HUDEP-2 (cell line): ENCODE measurements around the gene CD163.
"Not testable (repeated sequence)": the region's sequence is repeated elsewhere in the genome, so short reads cannot be mapped to it uniquely, and the experiment has no call there.

Experiments
- DNase-seq, 76 experiments: peaks; one replicate each; lab custom pipeline; 2025; ENCODE audit not compliant: unreplicated experiment in 76 of 76; lab: John Stamatoyannopoulos, UW

The CD163 gene

GRCh38 chr12:7503686-7504415 lies at the start of gene CD163:
Gene CD163 (minus strand): TSS chr12:7503777. CDS start chr12:7503690, 87 bp downstream.
- no peak for DNase-seq

DNA sequence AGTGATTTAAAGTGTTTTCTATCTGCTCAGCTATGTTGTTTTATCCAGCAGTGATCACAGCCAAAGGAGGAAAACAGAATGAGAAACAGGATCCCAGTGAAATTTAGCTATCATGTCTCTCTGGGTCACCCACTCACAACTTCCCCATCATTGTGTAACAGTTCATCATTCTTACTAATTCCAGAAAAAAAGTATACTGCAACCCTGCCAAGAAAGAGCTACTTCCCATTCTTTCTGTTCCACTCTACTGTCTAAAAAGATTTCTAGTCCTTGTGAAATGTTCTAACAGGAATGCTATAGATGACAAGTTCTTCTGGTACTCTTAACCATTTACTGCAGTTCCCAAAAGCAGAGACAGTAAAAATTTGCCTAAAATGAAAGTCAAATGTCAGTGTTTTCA lies 39.2 kb upstream of the CD163 start:
- no peak for DNase-seq

DNA sequence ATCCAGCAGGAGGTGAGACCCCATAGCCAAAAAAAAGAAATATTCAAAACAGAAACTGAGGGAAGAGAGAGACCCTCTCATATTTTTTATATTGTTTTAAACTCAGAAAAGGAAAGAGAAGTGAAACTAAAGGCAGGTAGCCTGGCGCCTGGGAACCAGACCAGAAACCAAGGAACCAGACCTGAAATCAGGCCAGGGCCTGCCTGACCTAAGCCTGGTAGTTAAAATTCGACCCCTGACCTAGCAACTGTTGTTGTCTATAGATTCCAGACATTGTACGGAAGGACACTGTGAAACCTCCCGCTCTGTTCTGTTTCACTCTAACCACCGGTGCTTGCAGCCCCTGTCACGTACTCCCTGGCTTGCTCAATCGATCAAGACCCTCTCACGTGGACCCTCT lies 38.5 kb upstream of the CD163 start:
- no peak for DNase-seq

- no peak for DNase-seq
Observed at GRCh38 chr12:7514416-7514815, 10.8 kb upstream of the CD163 start.

GRCh38 chr12:7512553-7512952 lies 9.0 kb upstream of the CD163 start:
- DNase-seq, result no peak

- DNase-seq, result not testable (repeated sequence)
Observed at GRCh38 chr12:7509793-7510470, 6.4 kb upstream of the CD163 start.

DNA sequence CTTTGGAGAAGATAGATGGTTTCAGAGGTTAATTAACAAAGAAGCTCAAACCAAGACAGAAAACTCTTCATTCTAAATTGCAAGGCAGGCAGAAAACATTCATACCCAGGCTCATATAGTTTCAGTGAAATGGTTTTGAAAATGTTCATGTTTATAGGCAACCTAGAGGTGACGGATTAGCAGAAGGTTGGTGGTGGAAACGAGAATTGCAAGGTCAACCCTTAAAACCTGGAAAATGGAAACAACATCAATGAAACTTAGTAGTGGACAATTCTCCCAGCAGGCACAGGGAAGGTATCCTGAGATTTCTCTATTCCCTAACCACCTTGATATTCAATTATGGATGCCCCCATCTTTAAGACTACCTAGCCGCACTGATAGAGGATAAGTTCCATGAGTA lies 965 bp downstream of the CD163 start:
- no peak for DNase-seq

DNA sequence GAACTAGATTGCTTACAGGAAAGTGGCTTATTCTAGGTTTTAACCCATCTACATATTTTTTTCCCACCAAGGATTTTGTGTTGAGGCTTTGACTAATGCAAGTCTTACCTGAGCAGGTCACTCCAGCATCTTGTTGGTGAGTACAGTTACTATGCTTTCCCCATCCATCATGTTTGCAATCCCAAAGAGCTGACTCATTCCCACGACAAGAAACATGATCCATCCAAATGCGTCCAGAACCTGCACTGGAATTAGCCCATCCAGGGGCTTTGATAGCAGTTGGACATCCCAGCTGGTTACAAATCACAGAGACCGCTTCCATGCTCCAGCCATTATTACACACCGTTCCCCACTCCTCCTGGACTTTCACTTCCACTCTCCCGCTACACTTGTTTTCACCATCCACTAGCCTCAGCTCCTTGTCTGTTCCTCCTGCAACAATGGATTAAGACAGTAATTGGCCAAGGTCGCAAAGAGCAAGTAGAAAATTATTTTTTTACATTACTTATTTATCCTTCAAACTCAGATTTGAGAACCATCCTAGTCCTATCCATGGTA lies 2.5 kb downstream of the CD163 start:
- no peak for DNase-seq

GRCh38 chr12:7499636-7500035 lies 3.9 kb downstream of the CD163 start:
- no peak for DNase-seq

DNA sequence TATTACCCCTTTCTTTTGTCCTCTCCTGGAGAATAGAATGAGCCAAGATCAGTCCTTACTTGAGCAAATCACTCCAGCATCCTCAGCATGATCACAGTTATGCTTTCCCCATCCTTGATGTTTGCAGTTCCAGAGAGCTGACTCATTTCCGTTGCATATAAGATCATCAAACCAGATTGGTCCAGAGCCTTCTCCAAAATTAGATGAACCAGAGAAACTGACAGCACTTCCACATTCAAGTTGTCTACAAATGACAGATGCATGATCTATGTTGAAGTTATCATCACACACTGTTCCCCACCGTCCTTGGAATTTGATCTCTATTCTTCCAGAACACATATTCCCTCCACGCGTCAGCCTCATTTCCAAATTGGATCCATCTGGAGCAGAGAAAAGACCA lies 4.8 kb downstream of the CD163 start:
- no peak for DNase-seq

- DNase-seq, result no peak
Observed at GRCh38 chr12:7497661-7498060, 5.9 kb downstream of the CD163 start.

DNA sequence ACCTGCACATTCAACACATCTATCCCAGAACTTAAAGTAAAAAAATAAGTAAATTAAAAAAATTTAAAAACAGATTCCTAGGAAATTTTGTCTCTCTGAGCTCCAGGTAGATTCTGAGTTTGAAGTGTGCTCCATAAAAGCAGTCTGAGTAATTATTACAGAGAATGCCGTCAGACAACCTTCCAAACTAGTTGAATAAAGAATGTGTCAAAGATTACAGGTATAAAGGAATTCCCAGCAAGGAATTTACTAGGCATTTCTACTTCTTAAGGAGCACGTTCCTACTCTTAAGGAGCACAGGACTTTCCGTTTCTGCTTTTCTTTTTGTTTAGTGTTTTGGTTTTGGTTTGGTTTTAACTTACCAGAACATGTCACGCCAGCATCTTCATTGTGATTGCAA lies 7.1 kb downstream of the CD163 start:
- DNase-seq, result no peak

DNA sequence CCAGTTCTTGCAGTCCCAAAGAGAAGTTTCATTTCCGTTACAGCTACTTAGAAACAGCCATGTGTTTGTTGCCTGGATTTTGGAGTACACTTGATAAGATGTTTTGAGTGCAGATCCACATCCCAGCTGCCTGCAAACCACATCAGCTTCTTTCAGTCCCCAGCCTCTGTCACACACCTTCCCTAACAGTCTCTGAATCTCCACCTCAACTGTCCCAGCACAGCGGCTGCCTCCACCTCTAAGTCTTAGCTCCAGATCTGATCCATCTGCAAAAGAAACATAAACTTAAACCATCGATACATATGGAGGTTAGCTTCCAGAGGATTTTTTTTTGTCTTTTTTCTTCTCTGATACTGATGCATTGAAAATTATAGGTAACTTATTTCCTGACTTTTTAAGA lies 8.4 kb downstream of the CD163 start:
- DNase-seq, result no peak

GRCh38 chr12:7493006-7493405 lies 10.6 kb downstream of the CD163 start:
- DNase-seq, result no peak

- DNase-seq, result no peak
Observed at GRCh38 chr12:7486512-7486911, 17.1 kb downstream of the CD163 start.

DNA sequence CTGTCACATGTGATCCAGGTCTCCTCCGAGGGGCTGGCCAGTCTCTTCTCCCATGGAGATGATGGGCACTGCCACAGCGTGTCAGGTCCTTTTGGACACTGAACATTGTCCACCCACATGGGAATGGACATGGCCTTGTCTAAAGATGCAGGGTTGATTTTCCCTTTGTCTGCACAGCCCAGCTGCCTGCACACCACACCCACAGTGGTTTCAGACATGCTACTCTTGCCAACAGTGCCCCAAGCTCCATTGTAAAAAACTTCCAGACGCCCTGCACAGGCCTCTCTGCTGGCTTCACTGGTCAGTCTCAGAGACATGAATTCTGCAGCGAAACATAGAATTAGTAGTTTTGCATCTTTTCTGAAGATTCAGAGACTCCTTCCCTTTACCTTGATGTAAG lies 18.5 kb downstream of the CD163 start:
- DNase-seq, result peak in 1 of 76 experiments; percentile 0

- DNase-seq, result no peak
Observed at GRCh38 chr12:7483343-7483742, 20.2 kb downstream of the CD163 start.

DNA sequence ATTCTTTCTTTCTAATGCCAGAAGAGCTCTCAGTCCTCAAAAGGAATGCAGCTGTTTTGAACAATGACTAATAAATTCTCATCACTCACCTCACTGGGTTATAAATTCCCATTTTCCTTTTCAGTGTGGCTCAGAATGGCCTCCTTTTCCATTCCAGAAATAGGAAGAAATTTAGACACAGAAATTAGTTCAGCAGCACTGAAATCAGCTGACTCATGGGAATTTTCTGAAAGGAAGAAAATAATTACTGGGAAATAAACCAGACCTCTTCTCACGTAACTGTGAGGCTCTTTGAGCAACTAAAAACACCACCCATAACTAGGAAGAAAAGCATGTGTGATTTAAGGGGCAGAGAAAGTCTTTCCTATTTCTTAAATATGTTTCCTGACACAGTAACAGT lies 23.8 kb downstream of the CD163 start:
- no peak for DNase-seq

DNA sequence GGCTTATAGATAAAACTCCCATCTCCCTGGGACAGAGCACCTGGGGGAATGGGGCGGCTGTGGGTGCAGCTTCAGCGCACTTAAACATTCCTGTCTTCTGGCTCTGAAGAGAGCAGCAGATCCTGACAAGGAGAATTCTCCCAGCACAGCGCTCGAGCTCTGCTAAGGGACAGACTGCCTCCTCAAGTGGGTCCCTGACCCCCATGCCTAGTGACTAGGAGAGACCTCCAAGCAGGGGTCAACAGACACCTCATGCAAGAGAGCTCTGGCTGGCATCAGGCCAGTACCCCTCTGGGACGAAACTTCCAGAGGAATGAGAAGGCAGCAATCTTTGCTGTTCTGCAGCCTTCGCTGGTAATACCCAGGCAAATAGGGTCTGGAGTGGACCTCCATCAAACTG lies 31.5 kb downstream of the CD163 start:
- DNase-seq, result no peak

GRCh38 chr12:7460375-7461259 lies 43.0 kb downstream of the CD163 start:
- peak in 41 of 76 experiments; percentile 1 to 51 (median 16) for DNase-seq

DNA sequence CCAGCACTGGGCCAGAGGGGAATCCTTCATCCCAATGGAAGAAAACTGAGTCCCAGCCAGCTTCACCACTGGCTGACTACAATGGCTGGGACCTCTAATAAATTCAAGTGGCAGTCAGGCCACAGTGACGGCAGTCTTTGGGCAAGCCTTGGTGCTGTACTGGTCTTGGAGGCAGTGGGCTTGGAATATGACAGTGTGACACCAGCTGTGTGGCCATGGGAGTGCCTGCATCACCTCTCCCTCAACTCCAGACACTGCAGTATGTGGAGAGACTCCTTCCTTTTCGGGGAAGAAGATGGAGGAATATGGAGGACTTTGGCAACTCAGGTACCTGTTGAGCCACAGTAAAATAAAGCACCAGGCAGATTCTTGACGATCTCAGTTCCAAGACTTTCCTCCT lies 43.6 kb downstream of the CD163 start:
- no peak for DNase-seq
